BJ (cell line): ENCODE measurements around the gene GRAMD4. TPM values are rescaled to one million over a fixed set of nuclear protein-coding genes. Genes with fewer than 3 reads are reported as not detected.
A peak's percentile ranks its signal among the peaks of the same experiment; 100 is the strongest.

Experiments
- CTCF ChIA-PET: fragments of 350-600 bp; formaldehyde crosslinking; extraction: SDS; loops from one replicate; lab custom pipeline; 2021; ENCODE audit warnings: antibody characterized with exemption, inconsistent platforms; lab: Yijun Ruan, JAX
- POLR2A ChIA-PET: fragments of 300-600 bp; sonication (Branson Sonifier 250); formaldehyde crosslinking; extraction: SDS; loops from one replicate; lab custom pipeline; 2021; ENCODE audit warnings: antibody characterized with exemption; lab: Charles Lee
- DNase-seq: peaks from one replicate; pipeline ENCODE4 v3.0.0-alpha.2; 2011; ENCODE audit warnings: low read depth
- H3K27me3 ChIP-seq: 2 replicates; pipeline ENCODE4 v1.6.0; 2011; ENCODE audit warnings: low read length; ENCODE audit not compliant: control insufficient read depth, insufficient read depth
- H3K36me3 ChIP-seq: 2 replicates; pipeline ENCODE4 v1.5.1; 2011; ENCODE audit warnings: low read length; ENCODE audit not compliant: control insufficient read depth, insufficient read depth
- H3K4me3 ChIP-seq: 2 replicates; pipeline ENCODE4 v1.5.1; 2011; ENCODE audit warnings: low read depth, mild to moderate bottlenecking, control low read depth, low read length
- CTCF ChIP-seq: IDR thresholded peaks from 2 replicates; pipeline ENCODE4 v1.5.1; 2011; ENCODE audit warnings: low read depth, mild to moderate bottlenecking, control low read depth, inconsistent platforms, low read length, moderate library complexity; ENCODE audit not compliant: insufficient read depth
- polyA plus RNA-seq: library from polyadenylated mRNA; depleted of rRNA; stranded (reverse); fragments of >200 nt; gene quantifications from 2 replicates; pipeline ENCODE4 v1.2.3, GENCODE V29; 2011

GRAMD4 gene
- polyA plus RNA-seq, 1 experiment: 10.3 TPM

- ChIA-PET POLR2A (no interaction called here), CTCF (interaction anchor here (1.3 kb wide), 1 partner anchor 12 kb away, joined by 3 read pairs; no protein-coding TSS in a partner anchor)
- H3K36me3 ChIP-seq: peaks cover 12% of the 10 kb centered on the region
- TF ChIP-seq CTCF: no peak
- DNase-seq: no peak
- no peaks in the 10 kb centered on the region for H3K27me3 ChIP-seq
- no peak overlapping the region for H3K4me3 ChIP-seq
Observed at GRCh38 chr22:46723882-46724281, 103.7 kb downstream of the GRAMD4 start.

GRCh38 chr22:46725096-46725495, 104.9 kb downstream of the GRAMD4 start:
- no peak for DNase-seq
- no peak for TF ChIP-seq CTCF
- CTCF ChIA-PET: no interaction called here
- POLR2A ChIA-PET: no interaction called here
- Histone ChIP-seq H3K36me3 (peaks cover 5% of the 10 kb centered on the region), H3K27me3 (no peaks in the 10 kb centered on the region), H3K4me3 (no peak overlapping the region)

GRCh38 chr22:46726066-46726985, 106.1 kb downstream of the GRAMD4 start:
- ChIA-PET CTCF (no interaction called here), POLR2A (no interaction called here)
- DNase-seq: peak; percentile 46
- no peaks in the 10 kb centered on the region for H3K27me3 ChIP-seq
- peaks cover 7% of the 10 kb centered on the region for H3K36me3 ChIP-seq
- H3K4me3 ChIP-seq: no peak overlapping the region
- TF ChIP-seq CTCF: no peak

- no peak for DNase-seq
- no peak overlapping the region for H3K4me3 ChIP-seq
- CTCF ChIA-PET: no interaction called here
- peaks cover 8% of the 10 kb centered on the region for H3K36me3 ChIP-seq
- POLR2A ChIA-PET: no interaction called here
- H3K27me3 ChIP-seq: no peaks in the 10 kb centered on the region
- TF ChIP-seq CTCF: no peak
Observed at GRCh38 chr22:46726986-46727317, 106.8 kb downstream of the GRAMD4 start.

- POLR2A ChIA-PET: no interaction called here
- DNase-seq: no peak
- H3K36me3 ChIP-seq: peaks cover 8% of the 10 kb centered on the region
- CTCF ChIA-PET: no interaction called here
- no peak for TF ChIP-seq CTCF
- no peaks in the 10 kb centered on the region for H3K27me3 ChIP-seq
- H3K4me3 ChIP-seq: no peak overlapping the region
Observed at GRCh38 chr22:46727813-46728364, 107.7 kb downstream of the GRAMD4 start.
